Cardiac fibroblast (primary cell): ENCODE data around the gene H2BK1.

ENCODE experiments used
- DNase-seq, 2 donors: peaks; one replicate each; pipeline versions ENCODE4 v3.0.0 to v3.0.0-alpha.2; 2010; ENCODE audit warnings: low read depth in 2 of 2
- H3K4me3 ChIP-seq, 2 donors: replicated peaks in 1 of 2; 1 replicate in 1 of 2; 2 replicates in 1 of 2; pipeline ENCODE4 v1.5.1; 2011; ENCODE audit warnings: low read depth in 2 of 2, low read length in 2 of 2, mild to moderate bottlenecking in 2 of 2, moderate library complexity in 1 of 2
- TF ChIP-seq, protein P1 (sequence below): IDR thresholded peaks from one replicate; pipeline ENCODE4 v1.5.1; 2011; ENCODE audit warnings: low read depth, mild to moderate bottlenecking, low read length, inconsistent platforms

The H2BK1 gene

DNA sequence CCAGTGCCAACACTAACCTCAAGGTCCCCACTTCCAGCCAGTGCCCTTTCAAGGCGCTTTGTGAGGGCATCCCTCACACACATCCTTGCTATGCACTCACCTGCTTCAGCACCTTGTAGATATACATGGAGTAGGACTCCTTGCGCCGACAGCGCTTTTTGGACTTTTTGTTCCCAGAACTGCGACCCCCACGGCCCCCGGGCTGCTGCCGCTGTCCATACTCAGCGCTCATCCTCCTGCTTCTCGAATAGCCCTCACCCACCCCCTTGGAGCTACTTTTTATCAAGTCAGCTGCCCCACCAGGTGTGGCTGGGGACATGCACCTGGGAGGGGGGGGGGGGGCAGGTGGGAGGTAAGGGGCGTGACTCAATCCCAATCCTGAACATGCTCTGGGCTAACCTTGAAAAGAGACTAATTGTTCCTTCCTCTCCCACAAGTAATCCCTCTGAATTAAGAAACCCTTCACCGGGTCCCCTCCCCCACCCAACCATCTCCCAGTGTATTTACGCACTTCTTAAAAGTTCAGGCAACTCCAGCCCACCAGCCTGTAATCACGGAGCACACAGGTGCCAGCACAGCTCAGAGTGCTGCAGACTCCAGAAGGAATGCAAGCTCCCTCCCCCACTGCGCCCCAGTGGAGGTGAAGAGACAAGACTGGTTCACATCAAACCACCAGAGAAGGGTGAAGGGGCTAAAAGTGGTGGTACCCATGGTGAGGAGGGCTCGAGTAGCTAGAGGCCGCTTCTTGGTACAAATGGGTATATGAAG lies at the start of gene H2BK1:
Gene H2BK1, minus strand, starts transcription at position 402 of the 768 bp plus-strand sequence. Its CDS starts 170 bp downstream, at position 232.
- DNase-seq, result no peak
- H3K4me3 ChIP-seq, result no peak within 1 kb of the TSS
- TF ChIP-seq, protein P1, sequence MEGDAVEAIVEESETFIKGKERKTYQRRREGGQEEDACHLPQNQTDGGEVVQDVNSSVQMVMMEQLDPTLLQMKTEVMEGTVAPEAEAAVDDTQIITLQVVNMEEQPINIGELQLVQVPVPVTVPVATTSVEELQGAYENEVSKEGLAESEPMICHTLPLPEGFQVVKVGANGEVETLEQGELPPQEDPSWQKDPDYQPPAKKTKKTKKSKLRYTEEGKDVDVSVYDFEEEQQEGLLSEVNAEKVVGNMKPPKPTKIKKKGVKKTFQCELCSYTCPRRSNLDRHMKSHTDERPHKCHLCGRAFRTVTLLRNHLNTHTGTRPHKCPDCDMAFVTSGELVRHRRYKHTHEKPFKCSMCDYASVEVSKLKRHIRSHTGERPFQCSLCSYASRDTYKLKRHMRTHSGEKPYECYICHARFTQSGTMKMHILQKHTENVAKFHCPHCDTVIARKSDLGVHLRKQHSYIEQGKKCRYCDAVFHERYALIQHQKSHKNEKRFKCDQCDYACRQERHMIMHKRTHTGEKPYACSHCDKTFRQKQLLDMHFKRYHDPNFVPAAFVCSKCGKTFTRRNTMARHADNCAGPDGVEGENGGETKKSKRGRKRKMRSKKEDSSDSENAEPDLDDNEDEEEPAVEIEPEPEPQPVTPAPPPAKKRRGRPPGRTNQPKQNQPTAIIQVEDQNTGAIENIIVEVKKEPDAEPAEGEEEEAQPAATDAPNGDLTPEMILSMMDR, result no peak

DNA sequence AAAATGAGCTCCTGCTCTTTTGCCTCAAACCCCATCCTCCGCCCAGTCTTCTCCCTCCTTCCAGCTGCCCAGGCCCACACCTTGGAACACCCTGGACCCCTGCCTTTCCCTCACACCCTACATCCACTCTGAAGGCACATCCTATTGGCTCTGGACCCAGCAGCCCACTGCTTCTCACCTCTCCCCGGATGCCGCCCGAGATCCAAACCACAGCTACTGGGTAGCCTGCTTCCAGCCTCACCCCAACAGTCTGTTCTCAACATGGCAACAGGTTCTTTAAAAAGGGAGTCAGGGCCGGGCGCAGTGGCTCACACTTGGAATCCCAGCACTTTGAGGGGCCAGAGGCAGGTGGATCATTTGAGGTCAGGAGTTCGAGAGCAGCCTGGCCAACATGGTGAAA lies 47.7 kb upstream of the H2BK1 start:
- TF ChIP-seq, protein P1, result no peak
- H3K4me3 ChIP-seq, result no peak overlapping the region

DNA sequence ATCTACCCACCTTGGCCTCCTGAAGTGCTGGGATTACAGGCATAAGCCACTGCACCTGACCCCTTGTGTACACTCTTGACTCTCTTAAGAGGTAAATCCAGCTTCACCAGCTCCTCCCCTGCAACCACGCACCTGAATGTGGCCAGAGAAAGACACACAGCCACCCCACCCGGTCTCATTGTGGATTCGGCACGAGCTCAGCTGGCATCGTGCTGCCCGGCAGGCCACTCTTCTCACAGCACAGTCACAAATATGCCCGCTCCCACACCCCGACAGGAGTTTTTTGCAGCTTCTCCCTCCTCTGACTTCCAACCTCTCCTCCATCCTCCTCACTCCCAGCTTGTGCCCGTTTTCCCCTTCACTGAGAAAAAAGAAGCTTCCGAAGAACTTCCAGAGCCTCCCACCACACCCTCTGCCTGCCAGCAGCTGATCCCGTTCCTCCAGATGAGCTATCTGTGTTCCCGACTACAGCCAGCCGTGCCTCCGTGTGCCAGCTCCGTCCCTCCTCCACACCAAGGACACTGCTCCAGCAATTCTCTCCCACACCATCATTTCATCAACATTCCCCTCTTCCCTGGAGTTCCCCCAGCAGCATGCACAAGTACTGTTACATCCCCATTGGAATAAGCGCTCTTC lies 46.2 kb upstream of the H2BK1 start:
- TF ChIP-seq, protein P1, result no peak
- peak in 1 of 2 donors; percentile 22 for DNase-seq
- H3K4me3 ChIP-seq, result no peak overlapping the region

More for the DNA sequence above, 47.7 kb upstream of the H2BK1 start:
- no peak for DNase-seq

DNA sequence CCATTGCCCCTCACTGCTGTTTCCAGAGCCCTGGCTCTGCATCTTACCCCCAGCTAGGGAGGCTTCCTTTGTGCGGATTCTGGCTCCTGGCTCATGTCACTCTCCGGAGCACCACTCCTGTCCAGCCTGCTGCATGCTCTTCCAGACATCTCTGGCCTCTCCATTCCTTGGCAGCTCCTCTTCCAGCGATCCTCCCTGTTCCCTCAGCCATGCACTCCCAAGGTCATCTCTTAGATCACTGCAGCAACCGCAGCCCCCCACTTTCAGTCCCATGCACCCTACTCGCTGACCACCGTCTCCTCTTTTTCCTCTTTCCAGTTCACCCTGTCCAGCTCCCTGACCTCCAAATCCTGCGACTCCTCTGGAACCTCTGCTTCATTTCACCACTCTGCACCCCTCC lies 45.1 kb upstream of the H2BK1 start:
- DNase-seq, result no peak
- H3K4me3 ChIP-seq, result no peak overlapping the region
- TF ChIP-seq, protein P1, result no peak

DNA sequence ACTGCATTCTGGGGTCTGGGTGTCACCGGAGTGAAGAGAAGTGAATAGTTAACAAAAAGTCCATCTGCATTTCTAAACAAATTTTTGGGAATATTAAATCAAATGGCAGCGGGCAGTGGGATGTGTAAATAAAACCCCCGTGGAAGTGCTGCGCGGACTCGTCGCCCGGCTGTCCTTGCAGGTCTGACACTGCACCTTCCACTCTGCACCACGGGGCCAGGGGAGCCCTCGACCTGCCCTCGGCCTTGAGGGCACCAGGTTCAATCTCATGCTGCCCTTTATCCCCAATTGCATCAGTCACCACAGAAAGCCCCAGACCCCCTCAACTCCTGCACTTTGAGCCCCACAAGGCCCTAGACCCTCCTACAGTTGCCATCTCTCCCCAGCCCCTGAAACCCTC lies 44.6 kb upstream of the H2BK1 start:
- TF ChIP-seq, protein P1, result no peak
- H3K4me3 ChIP-seq, result no peak overlapping the region
- no peak for DNase-seq

DNA sequence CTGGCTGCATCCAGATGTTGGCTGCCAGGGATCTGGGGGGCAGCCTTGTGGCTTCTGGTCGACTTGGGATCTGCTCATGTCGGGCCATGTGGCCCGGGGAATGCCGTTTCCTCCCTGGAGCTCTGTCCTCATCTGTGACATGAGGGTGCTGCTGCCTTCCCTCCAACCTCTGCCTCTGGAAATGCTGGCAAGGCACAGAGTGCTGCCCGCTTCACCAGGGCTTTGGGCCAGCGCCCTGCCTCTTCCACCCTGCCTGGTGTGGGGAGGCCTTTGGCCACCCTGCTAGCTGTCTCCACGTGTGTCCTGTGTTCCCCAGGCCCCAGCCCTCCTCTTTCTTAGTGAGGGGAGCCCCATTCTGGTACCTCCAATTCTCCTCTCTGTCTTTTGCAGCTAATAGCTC lies 44.0 kb upstream of the H2BK1 start:
- TF ChIP-seq, protein P1, result no peak
- DNase-seq, result no peak

More for the DNA sequence above, 44.0 kb upstream of the H2BK1 start:
- no peak overlapping the region for H3K4me3 ChIP-seq
